Measurements from ENCODE around the gene CPB1.

DNA sequence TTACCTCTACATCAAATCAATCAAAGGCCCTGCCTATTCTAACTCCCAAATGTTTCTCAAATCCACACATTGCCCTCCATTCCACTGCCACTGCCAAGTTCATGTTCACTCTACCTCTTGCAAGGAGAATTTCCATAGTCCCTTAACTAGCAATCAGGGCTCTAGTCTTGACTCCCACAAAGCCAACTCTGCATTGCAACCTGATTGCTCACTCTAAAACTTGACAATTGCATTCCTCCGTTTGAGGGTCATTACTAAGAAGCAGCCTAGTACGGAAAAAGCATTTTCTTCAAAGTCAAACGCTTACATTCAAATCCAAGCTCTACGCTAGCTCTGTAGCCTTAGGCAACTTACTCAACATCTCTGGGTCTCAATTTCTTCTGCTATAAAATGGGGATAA is 38.6 kb downstream of the CPB1 start:
- no peak for TF ChIP-seq POLR2AphosphoS5 (IDR thresholded peaks at IDR 0.05; ENCODE audit: low read depth, low read length)
- no peak for TF ChIP-seq TAF1 (IDR thresholded peaks at IDR 0.05; ENCODE audit: borderline replicate concordance, insufficient read depth, low read length)
- TF ChIP-seq, protein P1, sequence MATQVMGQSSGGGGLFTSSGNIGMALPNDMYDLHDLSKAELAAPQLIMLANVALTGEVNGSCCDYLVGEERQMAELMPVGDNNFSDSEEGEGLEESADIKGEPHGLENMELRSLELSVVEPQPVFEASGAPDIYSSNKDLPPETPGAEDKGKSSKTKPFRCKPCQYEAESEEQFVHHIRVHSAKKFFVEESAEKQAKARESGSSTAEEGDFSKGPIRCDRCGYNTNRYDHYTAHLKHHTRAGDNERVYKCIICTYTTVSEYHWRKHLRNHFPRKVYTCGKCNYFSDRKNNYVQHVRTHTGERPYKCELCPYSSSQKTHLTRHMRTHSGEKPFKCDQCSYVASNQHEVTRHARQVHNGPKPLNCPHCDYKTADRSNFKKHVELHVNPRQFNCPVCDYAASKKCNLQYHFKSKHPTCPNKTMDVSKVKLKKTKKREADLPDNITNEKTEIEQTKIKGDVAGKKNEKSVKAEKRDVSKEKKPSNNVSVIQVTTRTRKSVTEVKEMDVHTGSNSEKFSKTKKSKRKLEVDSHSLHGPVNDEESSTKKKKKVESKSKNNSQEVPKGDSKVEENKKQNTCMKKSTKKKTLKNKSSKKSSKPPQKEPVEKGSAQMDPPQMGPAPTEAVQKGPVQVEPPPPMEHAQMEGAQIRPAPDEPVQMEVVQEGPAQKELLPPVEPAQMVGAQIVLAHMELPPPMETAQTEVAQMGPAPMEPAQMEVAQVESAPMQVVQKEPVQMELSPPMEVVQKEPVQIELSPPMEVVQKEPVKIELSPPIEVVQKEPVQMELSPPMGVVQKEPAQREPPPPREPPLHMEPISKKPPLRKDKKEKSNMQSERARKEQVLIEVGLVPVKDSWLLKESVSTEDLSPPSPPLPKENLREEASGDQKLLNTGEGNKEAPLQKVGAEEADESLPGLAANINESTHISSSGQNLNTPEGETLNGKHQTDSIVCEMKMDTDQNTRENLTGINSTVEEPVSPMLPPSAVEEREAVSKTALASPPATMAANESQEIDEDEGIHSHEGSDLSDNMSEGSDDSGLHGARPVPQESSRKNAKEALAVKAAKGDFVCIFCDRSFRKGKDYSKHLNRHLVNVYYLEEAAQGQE (IDR thresholded peaks at IDR 0.05; ENCODE audit: insufficient read depth in 1 of 2, low read depth in 2 of 2, low read length in 2 of 2), result no peak
- TF ChIP-seq SIN3A (IDR thresholded peaks at IDR 0.05; ENCODE audit: borderline replicate concordance, insufficient read depth, low read length), result no peak

All from PFSK-1 (cell line).